ENCODE data around the gene OLFM3. TPM values are rescaled to one million over a fixed set of nuclear protein-coding genes. Genes with fewer than 3 reads are reported as not detected.

Gene OLFM3
- total and polyA plus RNA-seq, 10 of the 15 experiments (the other 5 are each of a cell fraction or from before 2014, with no cell fraction given) = 0.09 to 0.33 TPM; not detected in 8

GRCh38 chr1:101929343-101929742 is 67.4 kb downstream of the OLFM3 start:
- Histone ChIP-seq H3K4me1 (ENCODE audit: control insufficient read depth, insufficient read depth, low read length) (no peaks in the 10 kb centered on the region), H3K36me3 (ENCODE audit: control insufficient read depth in 2 of 2, insufficient read depth in 2 of 2, low read length in 1 of 2) (no peaks in the 10 kb centered on the region), H2AFZ (ENCODE audit: control insufficient read depth, low read depth, low read length) (no peak overlapping the region), H3K9me3 (replicated peaks; ENCODE audit: control insufficient read depth, insufficient read depth, low read length) (no peaks in the 10 kb centered on the region), H3K27me3 (replicated peaks in 1 of 2; ENCODE audit: control insufficient read depth in 2 of 2, insufficient read depth in 2 of 2, low read length in 1 of 2) (no peaks in the 10 kb centered on the region), H4K20me1 (ENCODE audit: control insufficient read depth, insufficient read depth) (no peaks in the 10 kb centered on the region), H3K4me2 (ENCODE audit: control insufficient read depth, insufficient read depth) (no peak overlapping the region), H3K9ac (ENCODE audit: control insufficient read depth, insufficient read depth, low read length) (no peak overlapping the region), H3K4me3 (no peak overlapping the region), H3K79me2 (ENCODE audit: control insufficient read depth, insufficient read depth, low read length) (no peaks in the 10 kb centered on the region), H3K27ac (ENCODE audit: control insufficient read depth, insufficient read depth) (no peak overlapping the region)
- CTCF ChIA-PET = interaction anchor here (0.6 kb wide), 1 partner anchor 11 kb away, joined by 3 read pairs; no protein-coding TSS in a partner anchor
- 52% methylated on average over 1 of the region's 1 CpG for WGBS (ENCODE audit: insufficient coverage, insufficient replicate concordance, low lambda C conversion rate, missing lambda C conversion rate)
- no peak for DNase-seq (ENCODE audit: low read depth, low spot score)
- POLR2A ChIA-PET = no interaction called here
- intact Hi-C loops (cut with micrococcal nuclease; ENCODE audit: unreplicated experiment) = no loop called here
- RAD21 ChIA-PET (ENCODE audit: unreplicated experiment) = no interaction called here
- TF ChIP-seq SMC3 (IDR thresholded peaks at IDR 0.05; ENCODE audit: borderline replicate concordance, low read length) (no peak), EP300 (IDR thresholded peaks at IDR 0.05; ENCODE audit: borderline replicate concordance in 1 of 2, control insufficient read depth in 1 of 2, low read depth in 2 of 2, low read length in 2 of 2) (no peak), ETV6 (conservative IDR thresholded peaks at IDR 0.05 in 1 of 2, IDR thresholded peaks at IDR 0.05 in 1 of 2; ENCODE audit: borderline replicate concordance in 1 of 2, low read depth in 1 of 2) (no peak), SREBF2 (IDR thresholded peaks at IDR 0.05; ENCODE audit: low read length) (no peak), KAT2A (conservative IDR thresholded peaks at IDR 0.05; ENCODE audit: control insufficient read depth, low read depth, low read length) (no peak), HDGF (IDR thresholded peaks at IDR 0.05) (no peak), SUZ12 (IDR thresholded peaks at IDR 0.05; ENCODE audit: unreplicated experiment) (no peak)
- TF ChIP-seq, protein P1, sequence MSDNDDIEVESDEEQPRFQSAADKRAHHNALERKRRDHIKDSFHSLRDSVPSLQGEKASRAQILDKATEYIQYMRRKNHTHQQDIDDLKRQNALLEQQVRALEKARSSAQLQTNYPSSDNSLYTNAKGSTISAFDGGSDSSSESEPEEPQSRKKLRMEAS (IDR thresholded peaks at IDR 0.05; ENCODE audit: low read depth, low read length) = no peak
- TF ChIP-seq, protein P2, sequence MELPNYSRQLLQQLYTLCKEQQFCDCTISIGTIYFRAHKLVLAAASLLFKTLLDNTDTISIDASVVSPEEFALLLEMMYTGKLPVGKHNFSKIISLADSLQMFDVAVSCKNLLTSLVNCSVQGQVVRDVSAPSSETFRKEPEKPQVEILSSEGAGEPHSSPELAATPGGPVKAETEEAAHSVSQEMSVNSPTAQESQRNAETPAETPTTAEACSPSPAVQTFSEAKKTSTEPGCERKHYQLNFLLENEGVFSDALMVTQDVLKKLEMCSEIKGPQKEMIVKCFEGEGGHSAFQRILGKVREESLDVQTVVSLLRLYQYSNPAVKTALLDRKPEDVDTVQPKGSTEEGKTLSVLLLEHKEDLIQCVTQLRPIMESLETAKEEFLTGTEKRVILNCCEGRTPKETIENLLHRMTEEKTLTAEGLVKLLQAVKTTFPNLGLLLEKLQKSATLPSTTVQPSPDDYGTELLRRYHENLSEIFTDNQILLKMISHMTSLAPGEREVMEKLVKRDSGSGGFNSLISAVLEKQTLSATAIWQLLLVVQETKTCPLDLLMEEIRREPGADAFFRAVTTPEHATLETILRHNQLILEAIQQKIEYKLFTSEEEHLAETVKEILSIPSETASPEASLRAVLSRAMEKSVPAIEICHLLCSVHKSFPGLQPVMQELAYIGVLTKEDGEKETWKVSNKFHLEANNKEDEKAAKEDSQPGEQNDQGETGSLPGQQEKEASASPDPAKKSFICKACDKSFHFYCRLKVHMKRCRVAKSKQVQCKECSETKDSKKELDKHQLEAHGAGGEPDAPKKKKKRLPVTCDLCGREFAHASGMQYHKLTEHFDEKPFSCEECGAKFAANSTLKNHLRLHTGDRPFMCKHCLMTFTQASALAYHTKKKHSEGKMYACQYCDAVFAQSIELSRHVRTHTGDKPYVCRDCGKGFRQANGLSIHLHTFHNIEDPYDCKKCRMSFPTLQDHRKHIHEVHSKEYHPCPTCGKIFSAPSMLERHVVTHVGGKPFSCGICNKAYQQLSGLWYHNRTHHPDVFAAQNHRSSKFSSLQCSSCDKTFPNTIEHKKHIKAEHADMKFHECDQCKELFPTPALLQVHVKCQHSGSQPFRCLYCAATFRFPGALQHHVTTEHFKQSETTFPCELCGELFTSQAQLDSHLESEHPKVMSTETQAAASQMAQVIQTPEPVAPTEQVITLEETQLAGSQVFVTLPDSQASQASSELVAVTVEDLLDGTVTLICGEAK (IDR thresholded peaks at IDR 0.05; ENCODE audit: borderline replicate concordance) = no peak
- SMC1A ChIA-PET (ENCODE audit: uncharacterized antibody, unreplicated experiment) = no interaction called here
- no TSS peak for BruUV-seq (replicated peaks)
- in situ Hi-C loops (cut with MboI) = no loop called here
- ATAC-seq = no peak
- FAIRE-seq = no peak

All from GM12878 (cell line).